Forelimb muscle (tissue), 1 donor: Measurements from ENCODE around the gene TMEM141. TPM values are rescaled to one million over a fixed set of nuclear protein-coding genes. Genes with fewer than 3 reads are reported as not detected.

Experiments used
- DNase-seq: peaks from one replicate; pipeline ENCODE4 v3.0.0-alpha.2; 2013; ENCODE audit warnings: low read depth
- polyA plus RNA-seq: library from polyadenylated mRNA; unstranded; fragments of 120-200 nt; gene quantifications from one replicate; pipeline ENCODE4 v1.2.1, GENCODE V29; 2013; ENCODE audit not compliant: insufficient read length

Gene TMEM141
- polyA plus RNA-seq = 34.8 TPM

DNA sequence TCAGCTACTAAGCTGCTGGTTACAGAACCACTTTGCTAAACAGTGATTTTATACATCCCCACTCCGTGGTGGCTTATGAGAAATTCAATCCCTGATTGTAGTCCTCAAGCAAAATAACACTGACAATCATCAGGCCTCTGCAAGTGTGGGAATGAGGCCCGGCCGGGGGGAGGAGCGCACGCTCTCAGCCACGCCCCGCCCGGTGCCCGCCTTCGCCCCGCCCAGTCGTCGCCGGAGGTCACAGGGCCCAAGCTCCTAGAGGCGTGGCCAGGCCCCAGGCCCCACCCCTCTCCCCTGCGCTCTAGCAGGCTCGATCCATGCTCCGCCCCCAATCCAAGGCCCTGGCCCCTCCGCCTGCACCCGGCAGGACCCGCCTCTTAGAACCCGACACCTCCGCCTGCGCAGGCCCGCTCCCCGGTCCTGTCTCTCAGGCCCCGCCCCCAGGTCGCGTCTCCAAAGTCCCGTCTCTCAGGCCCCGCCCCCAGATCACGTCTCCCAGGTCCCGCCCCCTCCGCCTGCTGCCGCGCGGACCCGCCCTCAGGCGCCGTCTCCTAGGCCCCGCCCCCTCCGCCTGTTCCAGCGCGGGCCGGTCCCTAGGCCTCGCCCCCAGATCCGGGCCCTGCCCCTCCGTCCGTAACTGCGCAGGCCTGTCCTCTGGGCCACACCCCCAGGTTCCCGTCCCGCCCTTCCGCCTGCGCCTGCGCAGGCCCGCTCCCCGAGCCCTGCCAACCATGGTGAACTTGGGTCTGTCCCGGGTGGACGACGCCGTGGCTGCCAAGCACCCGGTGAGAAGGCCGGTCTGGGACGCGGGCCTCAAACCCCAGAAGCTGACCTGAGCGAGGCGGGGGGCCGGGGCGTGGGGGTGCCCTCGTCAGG lies at the start of gene TMEM141:
TMEM141 (plus strand) TSS at position 705 of the 876 bp plus-strand sequence; CDS start at position 732, 27 bp downstream.
- peak; percentile 92 for DNase-seq

DNA sequence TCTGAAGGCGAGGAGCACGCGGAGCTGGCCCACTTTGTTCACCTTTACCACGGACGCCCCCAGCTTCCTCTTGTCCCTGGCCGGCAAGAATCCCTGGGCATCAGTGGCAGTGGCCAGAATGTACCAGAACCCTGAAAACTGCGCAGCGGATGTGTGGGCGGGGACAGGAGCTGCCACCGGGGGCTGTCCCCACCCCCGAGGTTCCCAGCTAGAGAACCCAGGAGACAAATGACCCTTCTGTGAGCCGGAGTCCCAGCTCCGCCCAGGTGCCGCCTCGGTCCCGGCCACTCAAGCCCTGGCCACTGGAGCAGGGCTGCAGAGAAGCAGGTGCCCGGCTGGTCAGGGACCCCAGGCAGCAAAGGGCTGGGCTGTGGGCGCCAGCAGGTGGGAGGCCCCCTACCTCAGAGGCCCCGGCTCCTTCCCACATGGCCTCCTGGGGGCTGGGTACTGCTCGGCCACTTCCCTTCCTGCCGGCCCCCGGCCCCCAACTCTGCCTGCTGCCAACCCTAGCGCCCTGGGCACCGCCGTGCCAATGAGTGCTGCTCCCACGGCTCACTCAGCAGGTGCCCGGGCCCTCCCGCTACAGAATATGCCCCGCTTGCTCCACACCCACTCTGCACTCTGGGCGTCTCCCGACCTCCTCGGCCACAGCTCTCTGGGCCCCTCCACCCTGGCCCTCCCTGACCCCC lies 49.1 kb upstream of the TMEM141 start:
- DNase-seq = no peak

DNA sequence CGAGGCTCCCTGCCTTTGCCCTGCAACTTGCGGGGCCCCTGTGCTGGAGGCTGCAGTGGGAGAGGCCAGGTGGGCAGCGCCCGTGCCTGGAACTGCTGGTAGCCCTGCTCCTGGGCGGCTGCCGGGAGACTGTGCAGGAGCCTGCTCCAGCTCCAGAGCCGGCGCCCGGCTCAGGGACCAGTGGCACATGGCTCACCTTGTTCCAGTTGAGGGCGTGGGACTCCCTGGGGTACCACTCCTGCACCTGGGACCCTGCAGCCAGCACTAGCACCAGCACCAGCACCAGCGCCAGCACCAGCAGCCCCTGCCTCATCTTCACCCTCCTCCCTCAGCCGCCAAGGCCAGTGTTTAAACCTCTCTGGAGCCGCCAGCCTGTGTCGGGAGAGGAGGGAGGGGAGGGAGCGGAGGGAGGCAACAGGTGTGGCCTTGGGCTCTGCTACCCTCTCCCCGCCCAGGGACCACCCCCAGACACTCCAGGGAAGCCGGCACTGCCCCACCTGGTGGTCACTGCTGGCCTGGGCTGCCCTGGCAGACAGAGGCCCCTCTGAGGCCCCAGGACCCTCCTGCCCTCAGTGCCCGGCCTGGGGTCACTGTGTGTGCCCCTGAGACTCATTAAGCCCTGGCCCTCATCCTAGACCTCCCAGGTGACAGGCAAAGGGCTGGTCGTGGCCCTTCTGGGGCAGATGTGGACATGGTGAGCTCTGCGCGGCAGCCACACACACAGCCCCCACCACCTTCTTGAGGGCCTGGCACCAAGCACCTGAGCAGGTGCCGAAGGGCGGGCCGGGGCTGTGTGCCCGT lies 48.4 kb upstream of the TMEM141 start, which contains the start of gene LCN10:
LCN10 (minus strand) TSS at position 350 of the 801 bp plus-strand sequence; CDS start at position 313, 37 bp downstream.
- no peak for DNase-seq

DNA sequence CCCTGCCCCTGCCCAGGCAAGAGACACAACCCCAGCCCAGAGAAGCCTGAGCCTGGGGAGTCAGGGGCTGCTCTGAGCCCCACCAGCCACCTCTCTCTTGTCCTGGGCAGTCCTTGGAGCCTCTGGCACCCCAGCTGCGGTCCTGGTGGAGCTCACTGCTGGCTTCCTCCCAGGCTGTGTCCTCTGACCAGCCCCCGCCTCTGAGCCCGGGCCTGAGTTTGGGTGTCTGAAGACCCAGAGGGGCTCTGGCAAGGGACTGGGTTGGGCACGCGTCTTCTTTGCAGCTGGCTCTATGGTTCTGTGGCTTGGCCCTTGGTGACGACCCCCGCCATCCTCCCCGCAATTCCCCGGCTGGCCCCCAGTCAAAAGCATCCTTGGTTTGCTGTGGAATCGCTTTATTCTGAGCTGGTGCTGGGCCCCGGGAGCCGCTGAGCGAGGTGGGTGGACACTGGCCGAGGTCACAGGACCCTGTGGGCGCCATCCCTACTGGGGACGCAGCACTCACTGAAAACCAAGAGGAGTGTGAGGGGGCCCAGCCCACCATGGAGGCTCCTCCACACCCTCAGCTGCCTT lies 47.4 kb upstream of the TMEM141 start:
- DNase-seq = no peak

DNA sequence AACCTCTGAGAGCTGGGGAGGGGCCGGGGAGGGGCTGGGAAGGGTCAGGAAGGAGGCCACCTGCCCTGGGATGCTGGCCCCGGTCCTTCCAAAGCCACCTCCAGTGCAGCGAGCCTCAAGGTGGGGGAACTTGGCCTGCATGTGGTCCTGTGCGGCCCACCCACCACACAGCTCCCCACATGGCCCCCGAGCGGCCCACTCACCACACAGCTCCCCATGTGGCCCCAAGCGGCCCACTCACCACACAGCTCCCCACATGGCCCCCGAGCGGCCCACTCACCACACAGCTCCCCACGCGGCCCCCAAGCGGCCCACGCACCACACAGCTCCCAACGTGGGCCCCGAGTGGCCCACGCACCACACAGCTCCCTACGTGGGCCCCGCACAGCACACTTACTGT lies 46.4 kb upstream of the TMEM141 start:
- no peak for DNase-seq

DNA sequence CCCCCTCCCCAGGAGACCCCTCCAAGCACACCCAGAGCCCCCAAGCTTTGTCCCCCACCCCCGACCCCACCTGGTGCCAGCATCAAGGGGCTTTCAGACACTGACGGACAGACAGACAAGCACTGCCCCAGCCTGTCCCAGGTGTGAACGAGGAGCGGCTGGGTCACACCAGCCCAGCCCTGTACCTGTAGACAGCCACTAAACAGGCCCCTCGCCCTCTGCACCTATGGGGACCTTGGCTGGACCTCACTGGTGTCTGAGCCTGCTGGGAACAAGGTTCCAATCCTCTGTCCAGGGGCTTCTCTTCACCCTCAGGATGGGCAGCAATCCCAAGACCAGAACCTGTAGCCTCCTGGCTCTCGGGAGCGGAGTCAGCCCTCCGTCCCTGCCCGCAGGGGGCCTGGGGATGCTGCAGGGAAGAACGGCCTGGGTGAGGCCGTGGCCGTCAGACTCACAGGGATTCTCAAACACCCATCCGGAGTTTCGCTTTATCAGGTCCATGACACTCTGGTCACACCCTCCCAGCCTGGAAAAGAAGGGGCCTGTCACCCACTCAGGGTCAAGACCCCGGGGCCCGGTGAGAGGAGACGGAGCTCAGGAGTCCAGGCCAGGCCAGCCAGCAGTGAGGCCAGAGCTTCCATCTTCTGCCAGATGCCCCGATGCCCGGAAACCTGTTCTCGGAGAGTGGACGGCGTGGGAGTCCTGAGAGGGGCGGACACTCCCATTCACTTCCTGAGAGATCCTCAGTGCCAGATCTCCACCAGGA lies 45.6 kb upstream of the TMEM141 start:
- no peak for DNase-seq

DNA sequence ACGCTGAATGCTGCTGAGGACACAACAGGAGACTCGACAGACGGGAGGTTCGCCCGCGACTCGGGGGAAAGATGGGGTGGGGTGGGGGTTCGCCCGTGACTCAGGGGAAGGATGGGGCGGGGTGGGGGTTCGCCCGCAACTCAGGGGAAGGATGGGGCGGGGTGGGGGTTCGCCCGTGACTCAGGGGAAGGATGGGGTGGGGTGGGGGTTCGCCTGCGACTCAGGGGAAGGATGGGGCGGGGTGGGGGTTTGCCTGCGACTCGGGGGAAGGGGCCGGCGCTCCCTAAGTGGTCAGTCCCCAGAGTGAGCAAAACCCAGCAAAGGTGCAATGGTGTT lies 45.0 kb upstream of the TMEM141 start:
- no peak for DNase-seq

DNA sequence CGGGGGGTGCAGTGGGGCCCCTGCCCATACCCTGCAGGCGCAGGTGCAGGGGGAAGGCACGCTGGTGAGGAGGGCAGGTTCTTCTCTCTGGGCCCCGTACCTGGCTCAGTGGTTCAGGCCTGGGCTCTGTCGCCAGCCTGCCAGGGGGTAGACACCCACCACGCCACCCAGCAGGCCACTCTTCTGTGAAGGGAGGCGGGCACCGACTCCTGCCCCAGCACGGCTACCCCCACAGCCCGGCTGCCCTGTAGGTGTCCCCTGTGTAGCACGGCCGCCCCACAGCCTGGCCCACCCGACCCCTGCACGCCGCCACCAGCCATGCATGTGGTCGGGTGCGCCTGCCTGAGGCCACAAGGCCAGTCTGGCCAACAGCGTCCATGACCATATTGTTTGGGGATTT lies 44.5 kb upstream of the TMEM141 start:
- no peak for DNase-seq

DNA sequence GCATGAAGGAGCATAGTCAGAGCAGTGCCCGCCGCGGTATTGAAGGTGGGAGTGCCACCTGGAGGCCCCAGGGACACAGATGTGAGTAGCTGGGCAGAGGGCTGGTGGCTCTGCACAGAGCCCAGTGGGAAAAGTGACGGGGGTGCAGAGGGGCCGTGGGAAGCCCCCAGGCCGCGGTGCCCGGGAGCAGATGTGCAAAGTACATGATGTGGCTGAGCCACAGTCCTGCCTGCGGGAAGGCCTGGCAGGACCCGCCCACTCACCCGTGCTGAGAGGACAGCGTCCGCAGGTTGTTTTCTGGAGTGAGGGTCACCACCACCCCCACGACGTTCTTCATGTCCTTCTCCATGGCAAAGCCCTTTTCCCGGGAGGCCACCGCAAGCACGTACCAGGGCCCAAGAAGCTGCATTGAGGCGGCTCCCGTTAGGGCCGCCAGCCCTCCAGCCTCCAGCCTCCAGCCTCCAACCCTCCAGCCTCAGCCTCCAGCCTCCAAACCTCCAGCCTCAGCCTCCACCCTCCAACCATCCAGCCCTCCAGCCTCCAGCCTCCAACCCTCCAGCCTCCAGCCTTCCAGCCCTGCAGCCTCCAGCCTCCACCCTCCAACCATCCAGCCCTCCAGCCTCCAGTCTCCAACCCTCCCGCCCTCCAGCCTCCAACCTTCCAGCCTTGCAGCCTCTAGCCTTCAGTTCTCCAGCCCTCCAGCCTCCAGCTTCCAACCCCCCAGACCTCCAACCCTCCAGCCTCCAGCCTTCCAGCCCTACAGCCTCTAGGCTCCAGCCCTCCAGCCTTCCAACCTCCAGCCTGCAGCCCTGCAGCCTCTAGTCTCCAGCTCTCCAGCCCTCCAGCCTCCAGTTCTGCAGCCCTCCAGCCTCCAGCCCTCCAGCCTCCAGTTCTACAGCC lies 43.7 kb upstream of the TMEM141 start:
- DNase-seq = no peak

DNA sequence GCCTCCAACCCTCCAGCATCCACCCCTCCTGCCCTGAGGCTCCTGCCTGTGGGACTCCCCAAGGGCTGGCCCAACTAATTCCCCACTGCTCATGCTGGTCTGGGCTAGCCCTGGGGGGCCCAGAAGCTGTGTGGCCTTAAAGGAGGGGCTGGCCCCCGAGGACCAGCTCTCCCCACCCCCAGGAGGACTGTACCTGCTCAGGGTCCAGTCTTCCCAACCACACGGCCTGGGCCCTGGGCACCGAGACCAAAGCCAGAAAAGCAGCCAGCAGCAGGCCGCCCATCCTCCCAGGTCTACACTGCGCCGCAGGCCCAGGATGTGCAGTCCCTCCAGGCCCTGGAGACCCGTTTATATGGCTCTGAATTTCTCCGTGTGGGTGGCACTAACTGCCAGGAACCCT lies 42.9 kb upstream of the TMEM141 start, which contains the start of gene LCN6:
LCN6 (minus strand) TSS at position 325 of the 400 bp plus-strand sequence; CDS start at position 283, 42 bp downstream.
- DNase-seq = no peak

DNA sequence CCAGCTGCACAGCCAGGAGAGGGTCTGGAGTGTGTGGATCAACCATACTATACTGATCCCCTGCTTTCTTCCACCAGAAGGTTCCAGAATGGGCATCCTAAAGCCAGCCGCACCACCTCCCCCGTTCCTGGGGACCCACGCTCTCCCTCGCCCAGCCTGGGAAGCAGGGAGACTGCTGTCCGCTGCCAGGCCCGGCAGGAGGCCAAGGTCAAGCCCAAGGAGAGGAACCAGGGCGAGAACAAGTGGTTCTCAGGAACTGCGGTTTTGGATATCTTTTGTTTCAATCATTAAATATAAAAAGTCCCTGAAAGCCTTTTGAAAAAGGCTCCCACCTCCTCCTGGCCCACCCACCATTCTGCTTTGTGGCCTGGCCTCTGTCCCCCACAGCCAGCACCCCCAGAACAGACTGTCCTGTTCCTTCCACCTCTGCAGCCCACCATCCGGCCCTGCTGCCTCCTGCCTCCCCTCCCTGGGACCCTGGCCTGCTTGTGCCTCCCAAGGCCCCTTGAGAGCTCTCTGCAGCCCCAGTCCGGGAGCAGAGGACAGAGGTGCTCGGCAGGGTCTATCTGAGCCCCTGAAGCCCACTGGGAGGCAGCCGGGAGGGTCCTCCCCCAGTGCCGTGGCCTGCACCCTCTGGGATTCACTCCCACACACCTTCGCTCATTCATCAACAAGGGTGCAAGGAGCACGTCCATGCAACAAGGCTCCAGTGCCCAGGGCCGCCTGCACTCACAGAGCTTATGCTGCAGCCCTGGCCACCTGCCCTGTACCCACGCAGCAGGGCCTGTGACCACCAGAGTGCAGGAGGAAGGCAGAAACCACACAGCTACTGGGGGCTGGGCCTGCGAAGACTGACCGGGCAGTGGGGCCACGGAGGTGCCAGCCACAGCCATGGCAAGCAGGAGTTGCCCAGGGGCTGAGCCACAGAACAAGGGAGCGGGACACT lies 42.2 kb upstream of the TMEM141 start:
- DNase-seq = no peak

DNA sequence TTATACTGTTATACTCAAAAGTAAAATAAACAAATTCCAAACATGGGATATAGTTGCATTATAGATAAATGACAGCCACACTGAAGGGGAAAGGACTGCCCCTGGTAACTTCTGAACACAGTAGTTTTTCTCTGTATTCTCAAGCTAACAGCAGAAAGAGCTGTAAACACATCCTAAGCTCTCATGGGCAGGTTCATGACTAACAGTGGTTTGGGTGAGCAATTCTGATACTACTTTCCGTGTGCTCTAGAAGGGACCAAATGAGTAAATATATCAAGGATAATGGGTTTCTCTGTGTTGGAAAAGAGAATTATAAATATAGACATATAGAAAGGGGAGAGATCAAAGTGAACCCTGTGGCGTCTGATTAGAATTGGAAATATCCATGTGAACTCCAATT lies 40.6 kb upstream of the TMEM141 start:
- no peak for DNase-seq

DNA sequence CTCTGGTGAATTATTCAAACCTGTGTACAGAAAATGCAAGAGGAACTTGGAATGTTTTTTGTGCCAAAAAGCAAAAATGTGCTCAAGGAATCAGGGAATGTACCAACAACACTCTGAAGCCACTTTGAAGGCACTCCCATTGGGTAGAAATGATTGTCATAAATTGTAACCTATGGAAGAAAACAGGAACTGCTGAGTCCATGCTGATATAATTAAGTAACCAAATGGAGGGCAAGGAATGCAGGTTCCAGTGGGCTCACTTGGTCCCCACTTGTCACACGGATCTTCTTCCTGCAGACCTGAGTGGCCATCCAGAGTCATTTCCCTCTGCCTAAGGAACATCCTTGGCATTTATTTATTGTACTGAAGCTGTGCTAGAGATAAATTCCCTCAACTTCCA lies 39.9 kb upstream of the TMEM141 start:
- DNase-seq = no peak

DNA sequence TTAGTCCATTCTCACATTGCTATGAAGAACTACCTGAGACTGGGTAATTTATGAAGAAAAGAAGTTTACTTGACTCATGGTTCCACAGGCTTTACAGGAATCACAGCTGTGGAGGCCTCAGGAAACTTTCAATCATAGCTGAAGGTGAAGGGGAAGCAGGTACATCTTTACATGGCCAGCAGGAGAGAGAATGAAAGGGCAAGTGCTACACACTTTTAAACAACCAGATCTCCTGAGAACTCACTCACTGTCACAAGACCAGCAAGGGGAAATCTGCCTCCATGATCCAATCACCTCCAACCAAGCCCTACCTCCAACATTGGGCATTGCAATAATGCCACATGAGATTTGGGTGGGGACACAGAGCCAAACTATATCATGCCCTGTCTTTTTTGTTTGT lies 39.3 kb upstream of the TMEM141 start:
- no peak for DNase-seq

DNA sequence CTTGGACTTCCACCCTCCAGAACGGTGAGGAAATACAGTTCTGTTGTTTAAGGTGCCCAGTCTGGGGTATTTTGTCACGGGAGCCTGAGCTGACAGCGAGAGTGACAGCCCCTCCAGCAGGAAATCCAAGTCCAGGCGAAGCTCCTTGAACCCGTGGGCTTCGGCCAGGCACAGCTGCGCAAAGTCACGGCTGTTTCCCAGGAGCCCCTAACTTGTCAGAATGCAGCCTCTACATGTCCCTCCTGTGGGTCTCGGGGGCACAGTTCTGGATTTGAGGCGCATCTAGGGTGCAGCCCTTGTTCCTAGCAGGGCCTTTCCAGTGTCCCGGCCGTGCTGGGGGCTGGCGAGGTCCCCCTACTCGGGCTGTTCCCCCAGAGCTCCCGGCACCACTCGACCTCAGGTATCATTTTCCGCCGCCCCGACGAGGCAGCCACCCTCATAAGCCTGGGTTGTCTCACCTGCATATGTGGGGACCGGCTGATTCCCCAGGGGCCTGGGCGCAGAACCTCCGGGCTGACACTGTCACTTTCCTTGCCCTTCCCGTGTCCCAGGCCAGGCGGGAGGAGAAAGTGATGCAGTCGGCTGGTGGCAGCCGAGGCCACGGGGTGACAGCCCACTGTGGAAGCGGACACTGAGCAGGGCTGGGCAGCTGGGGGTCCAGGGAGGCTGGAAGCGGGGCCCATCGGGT lies 37.6 kb upstream of the TMEM141 start:
- DNase-seq = no peak

DNA sequence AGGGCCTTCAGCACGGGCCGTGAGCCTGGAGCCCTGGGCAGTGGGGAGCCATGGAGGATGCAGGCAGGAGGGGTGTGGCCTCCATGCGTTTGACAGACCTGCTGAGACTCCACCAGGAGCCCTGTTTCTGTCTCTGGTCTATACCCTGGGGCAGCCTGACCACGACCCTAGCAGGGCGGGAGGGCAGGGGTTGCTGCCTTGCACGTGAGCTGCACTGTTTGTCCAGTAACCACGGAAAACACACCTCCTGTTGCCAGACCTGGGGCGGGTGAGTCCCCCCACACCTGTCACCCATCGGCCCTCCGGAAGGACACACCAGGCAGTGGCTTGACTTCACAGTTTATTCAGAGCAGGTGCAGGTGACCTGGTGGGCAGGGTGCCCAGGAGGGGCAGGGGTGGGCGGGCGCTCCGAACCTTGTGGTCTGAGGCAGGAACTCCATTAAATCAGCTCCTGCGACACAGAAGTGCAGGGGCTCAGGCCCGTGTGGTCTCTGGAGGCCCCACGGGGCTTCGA lies 37.0 kb upstream of the TMEM141 start:
- no peak for DNase-seq

DNA sequence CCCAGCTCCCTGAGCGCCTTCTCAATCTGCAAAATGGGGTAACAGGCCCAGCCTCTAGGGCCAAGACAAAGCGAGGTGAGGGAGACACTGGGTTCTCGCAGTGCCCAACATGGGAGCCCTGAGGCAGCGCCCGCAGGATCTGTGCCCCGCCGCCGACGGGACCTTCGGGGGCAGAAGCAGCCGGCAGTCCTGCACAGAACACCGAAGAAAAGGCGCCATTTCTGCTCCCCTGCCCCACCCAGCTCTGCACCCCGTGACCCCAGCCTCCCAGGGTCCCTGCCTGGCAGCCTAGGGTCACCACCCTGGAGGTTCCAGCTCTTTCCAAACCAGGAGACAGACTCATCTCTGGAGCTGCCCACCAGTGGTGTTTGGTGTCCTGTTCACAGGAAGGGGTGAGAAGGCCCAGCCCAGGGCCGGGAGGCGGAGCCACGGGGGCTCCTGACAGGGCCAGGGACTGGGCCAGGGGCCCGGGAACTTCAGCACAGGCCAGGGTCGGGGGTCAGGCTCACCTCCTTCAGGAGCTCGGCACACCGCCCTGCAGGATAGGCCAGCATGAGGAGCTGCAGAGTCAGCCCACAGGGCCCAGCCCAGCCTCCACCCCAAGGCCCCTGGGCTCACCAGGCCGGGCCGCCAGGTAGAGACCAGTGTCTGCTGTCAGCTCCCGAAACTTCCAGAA lies 36.4 kb upstream of the TMEM141 start:
- DNase-seq = no peak
